Lung (tissue), 12 donors: Measurements from ENCODE around the gene RBM20. TPM values are rescaled to one million over a fixed set of nuclear protein-coding genes. Genes with fewer than 3 reads are reported as not detected.
"Not testable (repeated sequence)": the region's sequence is repeated elsewhere in the genome, so short reads cannot be mapped to it uniquely, and the experiment has no call there.

Experiments used
- ATAC-seq: fragments of 200-7000 bp; cut with Tn5 transposase; one replicate; pipeline ENCODE4 v1.9.1; 2020; ENCODE audit warnings: moderate number of reproducible peaks; ENCODE audit not compliant: insufficient read depth, low FRiP score
- DNase-seq, 3 donors: peaks; one replicate each; pipeline ENCODE4 v3.0.0-alpha.2; 2013 to 2017
- H3K27ac ChIP-seq, 2 donors: one replicate each; pipeline ENCODE4 v1.5.1; 2013; ENCODE audit warnings: mild to moderate bottlenecking in 2 of 2, moderate library complexity in 2 of 2, control low read depth in 1 of 2, inconsistent platforms in 1 of 2, low read depth in 1 of 2, low read length in 1 of 2
- H3K27me3 ChIP-seq, 3 donors: one replicate each; pipeline ENCODE4 v1.5.1; 2013; ENCODE audit warnings: low read length in 2 of 3; ENCODE audit not compliant: control insufficient read depth in 3 of 3, insufficient read depth in 3 of 3
- H3K36me3 ChIP-seq, 4 donors: one replicate each; pipeline ENCODE4 v1.5.1; 2013; ENCODE audit warnings: low read length in 4 of 4, mild to moderate bottlenecking in 1 of 4, moderate library complexity in 1 of 4; ENCODE audit not compliant: control insufficient read depth in 4 of 4, insufficient read depth in 4 of 4
- H3K4me1 ChIP-seq, 5 donors: one replicate each; pipeline ENCODE4 v1.5.1; 2013; ENCODE audit warnings: low read length in 5 of 5, mild to moderate bottlenecking in 2 of 5, moderate library complexity in 1 of 5; ENCODE audit not compliant: control insufficient read depth in 5 of 5, insufficient read depth in 5 of 5
- H3K4me3 ChIP-seq: one replicate; pipeline ENCODE4 v1.5.1; 2013; ENCODE audit warnings: mild to moderate bottlenecking, control low read depth, moderate library complexity
- H3K9ac ChIP-seq, 2 donors: one replicate each; pipeline ENCODE4 v1.5.1; 2013; ENCODE audit warnings: low read length in 2 of 2, control low read depth in 1 of 2; ENCODE audit not compliant: insufficient read depth in 1 of 2
- H3K9me3 ChIP-seq, 4 donors: one replicate each; pipeline ENCODE4 v1.5.1; 2013; ENCODE audit warnings: low read length in 3 of 4, mild to moderate bottlenecking in 1 of 4, moderate library complexity in 1 of 4; ENCODE audit not compliant: control insufficient read depth in 4 of 4, insufficient read depth in 3 of 4
- CTCF ChIP-seq: IDR thresholded peaks from 2 replicates; pipeline ENCODE4 v1.5.1; 2012; ENCODE audit warnings: mild to moderate bottlenecking; ENCODE audit errors: control extremely low read depth, extremely low read depth
- WGBS, 2 donors: extraction: QIAGEN DNeasy Blood & Tissue Kit; methylation state at CpG; one replicate each; pipeline ENCODE4 v1.1.7; 2013; 5-methylcytosine and 5-hydroxymethylcytosine counted together
- polyA plus RNA-seq, 2 donors: library from polyadenylated mRNA; stranded (reverse); fragments of 200-250 nt; gene quantifications; one replicate each; pipeline ENCODE4 v1.2.1, GENCODE V29; 2013
- total RNA-seq, 2 donors: library from RNA; depleted of rRNA in 1 of 2; stranded (reverse); fragments of >200 nt in 1 of 2; gene quantifications; one replicate each; pipeline ENCODE4 v1.2.1, GENCODE V29; 2014 to 2021
- donor health status: control.
- donor health status: control.
- donor health status: Bipolar disorder and iron deficiency.
- donor health status: healthy.
- donor health status: DM: yes; HTN: yes; CAD: no.

Gene RBM20
- total and polyA plus RNA-seq, 4 donors = 0.25 to 3.3 (median 0.66) TPM

GRCh38 chr10:110701617-110701971 is 57.5 kb downstream of the RBM20 start:
- H3K27ac ChIP-seq = peak overlapping the region in 1 of 2 donors; percentile 88
- WGBS, 2 donors = 67 to 92% methylated on average over 3 of the region's 3 CpGs
- H3K4me1 ChIP-seq = peaks cover 0 to 2% (median 0%) of the 10 kb centered on the region in 5 donors
- no peak overlapping the region for H3K4me3 ChIP-seq
- no peak for TF ChIP-seq CTCF
- no peak overlapping the region for H3K9ac ChIP-seq
- DNase-seq (no peak), ATAC-seq (no peak)
- no peaks in the 10 kb centered on the region for H3K27me3 ChIP-seq
- H3K9me3 ChIP-seq = peaks cover 0 to 6% (median 0%) of the 10 kb centered on the region in 4 donors
- H3K36me3 ChIP-seq = no peaks in the 10 kb centered on the region

- no peaks in the 10 kb centered on the region for H3K27me3 ChIP-seq
- no peaks in the 10 kb centered on the region for H3K36me3 ChIP-seq
- ATAC-seq = no peak
- no peak overlapping the region for H3K9ac ChIP-seq
- TF ChIP-seq CTCF = no peak
- H3K4me3 ChIP-seq = no peak overlapping the region
- no peak for DNase-seq
- H3K4me1 ChIP-seq = no peaks in the 10 kb centered on the region
- H3K27ac ChIP-seq = peak overlapping the region in 1 of 2 donors; percentile 64
- peaks cover 0 to under 1% (median 0%) of the 10 kb centered on the region in 4 donors for H3K9me3 ChIP-seq
Measured at GRCh38 chr10:110704070-110704469, 59.9 kb downstream of the RBM20 start.

- ATAC-seq (no peak), DNase-seq (no peak)
- 93 to 95% methylated on average over 5 of the region's 5 CpGs for WGBS, 2 donors
- peaks cover 0 to 5% (median 0%) of the 10 kb centered on the region in 5 donors for H3K4me1 ChIP-seq
- no peaks in the 10 kb centered on the region for H3K27me3 ChIP-seq
- no peak overlapping the region for H3K4me3 ChIP-seq
- peaks cover 0 to 2% (median 0%) of the 10 kb centered on the region in 4 donors for H3K9me3 ChIP-seq
- no peaks in the 10 kb centered on the region for H3K36me3 ChIP-seq
- H3K9ac ChIP-seq = no peak overlapping the region
- no peak overlapping the region for H3K27ac ChIP-seq
- TF ChIP-seq CTCF = no peak
Measured at GRCh38 chr10:110704906-110705476, 60.9 kb downstream of the RBM20 start.

GRCh38 chr10:110705596-110705995 is 61.5 kb downstream of the RBM20 start:
- H3K4me1 ChIP-seq, H3K36me3 ChIP-seq, H3K4me3 ChIP-seq, DNase-seq, ATAC-seq, H3K27me3 ChIP-seq, H3K9me3 ChIP-seq, H3K9ac ChIP-seq: not testable (repeated sequence)
- H3K27ac ChIP-seq = peak overlapping the region in 1 of 2 donors; percentile 76
- 83 to 90% methylated on average over 4 of the region's 4 CpGs for WGBS, 2 donors
